ENCODE data around the gene GINS2.

GRCh38 chr16:85697431-85697830 is 8.7 kb upstream of the GINS2 start:
- TF ChIP-seq POLR2A (IDR thresholded peaks at IDR 0.05; ENCODE audit: low read length) (no peak), GATA1 (IDR thresholded peaks at IDR 0.05; ENCODE audit: low read depth, low read length) (no peak)
